Inferior parietal cortex (tissue), 1 donor: Measurements from ENCODE around the gene RFX4.
"Not testable (repeated sequence)": the region's sequence is repeated elsewhere in the genome, so short reads cannot be mapped to it uniquely, and the experiment has no call there.

ENCODE experiments used
- DNase-seq: peaks from one replicate; pipeline ENCODE4 v3.0.0-alpha.2; 2016; ENCODE audit errors: extremely low spot score

The RFX4 gene

DNA sequence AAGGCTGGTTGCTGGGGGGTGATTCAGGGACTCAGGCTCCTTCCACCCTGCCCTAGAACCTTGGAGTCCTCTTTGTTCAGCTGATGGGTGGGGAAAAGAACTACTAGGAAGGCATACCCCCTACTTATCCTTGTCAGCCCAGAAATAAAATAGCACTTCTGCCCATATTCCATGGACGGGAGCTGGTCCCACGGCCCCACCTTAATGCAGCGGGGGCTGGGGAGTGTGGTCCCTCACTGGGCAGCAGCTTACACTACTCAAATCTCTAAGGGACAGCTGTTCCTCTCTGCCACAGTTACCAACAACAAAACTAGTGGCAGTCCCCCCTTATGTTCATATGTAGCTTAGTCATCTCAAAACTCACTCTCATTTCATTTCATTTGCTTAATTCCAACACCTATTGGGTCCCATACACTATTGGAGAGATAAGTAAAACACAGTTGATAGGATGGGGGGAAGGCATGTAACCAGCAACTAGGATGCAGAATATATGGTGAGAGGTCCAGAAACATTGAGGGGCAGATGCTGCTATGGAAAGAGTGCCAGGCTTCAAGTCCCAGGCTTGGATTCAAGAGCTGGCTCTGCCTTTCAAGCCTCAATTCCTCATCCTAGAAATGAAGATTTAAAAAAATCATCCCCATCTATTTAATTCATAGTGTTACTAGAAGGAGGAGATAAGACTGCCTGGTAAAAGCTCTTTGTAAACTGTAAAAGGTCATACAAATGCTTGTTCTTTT lies 107.9 kb downstream of the RFX4 start:
- DNase-seq = no peak

DNA sequence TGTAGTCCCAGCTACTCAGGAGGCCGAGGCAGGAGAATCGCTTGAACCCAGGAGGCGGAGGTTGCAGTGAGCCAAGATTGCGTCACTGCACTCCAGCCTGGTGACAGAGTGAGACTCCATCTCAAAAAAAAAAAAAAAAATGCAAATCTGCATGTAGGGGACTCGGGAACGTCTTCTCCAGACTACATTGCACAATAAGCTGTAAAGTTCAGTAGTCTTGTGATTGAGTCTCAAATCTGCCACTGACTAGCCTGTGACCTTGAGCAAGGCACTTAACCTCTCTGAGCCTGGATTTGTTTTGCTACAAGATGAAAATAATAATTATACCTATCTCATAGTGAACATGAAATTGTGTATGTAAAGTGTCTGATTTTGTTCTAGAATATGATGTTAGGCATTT lies 109.2 kb downstream of the RFX4 start:
- DNase-seq = not testable (repeated sequence)

DNA sequence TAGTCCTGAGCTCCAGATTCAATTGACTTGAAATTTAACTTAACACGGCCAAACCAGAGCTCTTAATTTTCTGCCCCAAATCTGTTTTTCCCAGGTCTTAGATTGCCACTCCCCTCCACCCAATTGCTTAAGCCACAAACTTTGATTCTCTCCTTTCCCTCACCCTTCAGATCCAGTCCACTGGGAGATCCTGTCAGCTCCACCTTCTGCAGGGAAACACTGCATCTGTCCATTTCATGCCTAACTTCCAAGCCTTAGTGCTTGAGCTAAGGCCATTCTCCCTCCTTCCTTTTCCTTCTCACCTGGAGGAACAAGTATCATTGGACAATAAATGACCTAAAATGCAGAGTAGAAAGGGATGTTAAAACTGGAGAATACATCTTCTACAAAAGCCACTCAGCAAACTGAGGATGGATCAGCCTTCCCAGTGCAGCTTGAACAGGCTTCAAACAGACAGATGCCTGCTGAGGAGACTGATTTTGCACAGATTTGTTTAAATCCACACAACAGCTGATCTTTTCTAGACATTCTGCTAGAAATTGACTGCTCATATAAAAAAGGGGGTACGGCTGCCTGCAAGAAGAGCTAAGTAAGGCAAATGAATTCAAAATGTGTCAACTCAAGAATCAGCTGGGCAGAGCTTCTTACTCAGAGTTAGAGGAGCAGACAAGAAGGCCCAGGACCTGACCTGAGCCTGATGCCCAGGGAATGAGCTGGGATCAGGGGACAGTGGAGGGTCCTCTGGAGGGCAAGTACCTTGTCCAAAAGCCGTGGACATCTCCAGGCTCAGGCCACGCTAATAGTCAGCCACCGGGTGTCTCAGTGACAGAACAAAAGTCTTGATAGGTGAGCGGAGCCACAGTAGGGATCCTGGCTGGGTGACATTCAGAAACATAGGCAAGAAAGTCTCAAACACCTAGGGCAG lies 110.4 kb downstream of the RFX4 start:
- DNase-seq = no peak

- DNase-seq = no peak
Measured at GRCh38 chr12:106696071-106696470, 113.3 kb downstream of the RFX4 start.

DNA sequence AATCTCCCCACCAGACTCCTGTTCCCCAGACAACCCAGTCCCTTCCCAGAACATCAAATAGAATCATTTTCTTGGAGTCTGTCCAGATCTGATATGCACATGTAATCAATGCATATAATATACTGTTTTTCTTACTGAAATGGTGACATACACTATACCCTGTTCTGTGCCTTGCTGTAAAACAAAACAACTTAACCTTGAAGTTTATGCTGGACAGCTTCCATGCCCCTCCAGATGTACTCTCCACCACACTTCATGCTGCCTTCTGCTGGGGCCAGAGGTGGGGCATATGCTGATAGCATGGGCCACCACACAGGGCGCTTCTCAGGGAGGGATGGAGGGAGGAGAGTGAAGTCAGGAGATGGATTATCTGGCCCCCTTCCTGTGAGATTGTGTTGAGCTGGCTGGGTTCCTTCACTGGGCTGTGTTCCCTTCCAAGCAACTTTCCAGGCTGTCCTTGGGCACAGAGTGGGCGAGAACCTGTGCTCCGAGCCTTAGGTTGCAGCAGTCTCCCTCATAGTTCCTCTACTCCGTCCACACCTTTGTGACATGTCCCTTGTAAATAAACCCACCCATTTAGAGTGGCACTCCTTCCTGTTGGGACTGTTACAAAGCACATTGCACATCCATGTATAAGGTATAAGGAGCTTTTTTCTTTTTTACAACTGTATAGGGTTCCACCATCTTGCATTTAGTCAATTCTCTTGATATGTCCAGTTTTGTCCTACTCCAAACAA lies 114.0 kb downstream of the RFX4 start:
- DNase-seq = no peak

- no peak for DNase-seq
Measured at GRCh38 chr12:106704081-106704480, 121.3 kb downstream of the RFX4 start.

- DNase-seq = no peak
Measured at GRCh38 chr12:106705971-106706370, 123.2 kb downstream of the RFX4 start.

GRCh38 chr12:106709068-106709511 lies 126.3 kb downstream of the RFX4 start:
- DNase-seq = no peak

DNA sequence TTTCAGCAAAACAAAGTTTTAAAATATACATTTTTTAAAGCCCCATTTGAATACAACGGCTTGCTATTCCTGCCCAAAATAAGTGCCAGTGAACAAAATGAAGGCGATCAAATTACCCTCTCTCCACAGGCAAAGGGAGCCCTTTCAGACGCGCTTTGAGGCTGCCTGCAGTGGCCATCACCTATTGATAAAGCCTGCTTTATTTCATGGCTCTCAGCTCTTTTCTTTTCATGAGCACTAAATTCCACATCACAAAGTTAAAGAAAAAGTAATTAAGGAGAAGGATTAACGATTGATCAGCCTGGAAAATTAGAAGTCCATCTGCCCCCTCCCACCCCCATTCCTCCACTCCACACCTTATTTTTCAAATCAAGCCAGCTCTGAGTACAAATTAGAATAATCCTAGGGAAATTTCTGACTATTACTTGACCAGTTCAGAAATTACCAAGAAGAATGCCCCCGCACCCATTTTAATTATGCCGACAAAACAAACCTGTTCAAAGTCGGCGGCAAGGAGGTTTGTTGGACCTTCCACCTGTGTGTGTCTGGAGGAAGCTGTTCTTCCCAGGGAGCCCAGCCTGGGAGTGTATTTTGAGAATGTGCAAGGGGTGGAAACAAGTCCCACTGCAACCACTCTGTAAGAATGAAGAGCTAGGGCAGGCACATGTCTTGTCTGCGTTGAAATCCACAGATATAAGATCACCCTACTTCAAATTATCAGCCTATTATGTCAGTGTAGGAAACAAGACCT lies 127.5 kb downstream of the RFX4 start:
- DNase-seq = no peak

GRCh38 chr12:106711316-106711715 lies 128.5 kb downstream of the RFX4 start:
- no peak for DNase-seq

GRCh38 chr12:106712768-106713167 lies 130.0 kb downstream of the RFX4 start:
- no peak for DNase-seq

DNA sequence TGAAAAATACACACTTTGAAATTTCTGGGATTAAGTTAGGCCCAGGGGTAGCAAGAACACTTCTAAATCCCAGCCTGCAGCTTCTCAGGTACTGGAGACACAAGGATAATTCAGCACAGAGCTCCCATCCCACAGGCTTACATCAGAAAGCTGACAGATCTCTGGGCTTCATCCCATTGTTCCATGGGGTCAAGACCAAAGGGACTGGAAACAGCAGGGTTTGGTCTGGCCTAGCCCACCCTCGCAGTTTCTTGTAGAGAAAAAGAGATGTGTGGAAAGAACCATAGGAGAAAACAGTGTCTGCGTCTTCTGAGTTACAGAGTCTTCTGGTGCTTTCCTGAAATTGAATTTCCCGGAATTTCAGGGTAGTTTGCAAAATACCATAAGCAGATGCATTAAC lies 132.1 kb downstream of the RFX4 start:
- no peak for DNase-seq

DNA sequence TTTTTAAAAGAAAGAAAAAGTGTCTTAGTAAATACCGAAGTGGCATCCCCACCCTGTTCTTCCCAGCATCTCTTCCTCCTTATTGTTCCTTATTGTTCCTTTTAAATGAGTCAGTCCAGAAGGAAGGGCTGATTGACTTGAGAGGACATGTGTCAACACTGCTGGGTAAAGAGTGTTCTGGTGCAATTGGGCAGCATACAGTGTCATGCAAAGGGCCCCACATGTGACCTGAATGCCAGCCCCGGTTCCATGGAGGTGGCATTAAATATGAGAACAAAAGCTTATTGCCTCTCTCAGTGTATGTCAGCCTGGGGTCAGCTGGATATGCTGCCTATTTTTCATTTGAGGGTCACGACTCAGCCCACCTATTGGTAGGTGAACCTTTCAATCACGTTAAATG lies 132.8 kb downstream of the RFX4 start:
- no peak for DNase-seq

DNA sequence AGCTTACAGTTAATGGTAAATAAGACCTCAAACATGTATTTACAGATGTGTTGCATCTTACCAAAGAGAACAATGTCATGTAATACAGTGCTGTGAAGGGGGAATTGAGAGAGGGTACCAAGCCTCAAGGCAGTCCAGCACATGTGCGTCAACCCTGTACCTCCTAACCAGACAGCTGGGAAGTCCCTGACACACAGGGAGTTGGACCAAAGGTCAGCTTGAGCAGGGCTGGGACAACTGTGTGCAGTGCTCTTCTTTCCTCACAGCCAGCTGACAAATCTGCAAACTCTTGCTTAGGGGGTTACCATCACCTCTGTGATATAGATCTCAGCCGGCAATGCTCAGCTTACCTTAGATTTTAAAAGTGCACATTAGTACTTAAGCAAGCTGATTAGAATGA lies 134.9 kb downstream of the RFX4 start:
- no peak for DNase-seq

DNA sequence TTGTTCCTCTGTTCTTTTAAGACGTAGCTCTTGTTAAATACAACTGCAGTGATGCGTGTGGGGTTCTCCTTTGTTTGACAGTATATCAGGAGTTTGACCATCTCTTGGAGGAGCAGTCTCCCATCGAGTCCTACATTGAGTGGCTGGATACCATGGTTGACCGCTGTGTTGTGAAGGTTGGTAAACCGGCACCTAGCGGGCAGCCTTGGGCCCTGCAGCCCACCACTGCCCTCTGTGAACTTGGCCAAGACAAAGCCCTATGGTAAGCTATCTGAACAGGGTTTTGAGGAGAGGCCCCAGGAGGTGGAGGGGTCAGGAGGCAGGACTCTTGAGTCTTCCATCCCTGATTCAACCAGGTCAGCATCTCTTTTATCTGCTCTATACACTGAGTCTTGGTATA lies 137.1 kb downstream of the RFX4 start:
- DNase-seq = no peak

GRCh38 chr12:106720696-106721095 lies 137.9 kb downstream of the RFX4 start:
- DNase-seq = no peak

DNA sequence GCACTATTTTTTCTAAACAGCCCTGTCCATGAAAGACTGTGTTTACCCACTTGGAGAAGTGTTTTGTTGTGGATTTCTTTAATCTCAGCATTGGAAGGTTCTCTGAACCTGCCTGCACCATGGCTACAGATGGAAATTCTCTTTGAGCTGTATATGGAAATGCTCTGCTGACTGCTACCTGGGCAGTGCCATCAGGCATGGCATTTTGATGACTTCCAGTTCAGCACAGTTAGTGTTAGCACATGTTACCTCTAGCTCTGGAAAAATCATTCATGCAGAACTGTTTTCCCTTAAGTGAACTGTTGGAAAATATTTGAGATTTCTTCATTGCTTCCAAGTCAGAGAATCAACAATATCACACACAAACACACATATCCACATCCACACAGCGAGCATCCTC lies 139.1 kb downstream of the RFX4 start:
- DNase-seq = no peak

- no peak for DNase-seq
Measured at GRCh38 chr12:106722837-106723236, 140.0 kb downstream of the RFX4 start.

DNA sequence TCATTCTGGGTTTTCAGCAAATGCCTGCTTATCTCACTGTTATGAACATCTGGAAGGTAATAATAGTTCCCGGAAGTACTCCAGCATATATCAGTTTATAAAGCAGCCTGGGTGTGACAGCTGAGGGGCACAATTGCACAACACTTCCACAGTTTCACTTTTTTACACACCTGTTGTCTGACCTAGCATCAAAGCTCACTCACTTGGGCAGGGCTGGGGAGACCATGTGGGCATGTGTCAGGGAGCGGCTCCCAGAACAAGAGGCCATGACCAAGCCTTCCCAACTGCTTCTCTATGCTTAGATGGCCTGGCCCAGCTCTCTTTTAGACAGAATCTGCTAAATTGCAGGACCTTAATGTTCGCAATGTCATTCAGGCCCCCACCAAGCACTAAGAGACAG lies 140.6 kb downstream of the RFX4 start:
- no peak for DNase-seq

GRCh38 chr12:106724116-106724515 lies 141.3 kb downstream of the RFX4 start:
- DNase-seq = no peak

GRCh38 chr12:106724934-106725333 lies 142.1 kb downstream of the RFX4 start:
- DNase-seq = no peak
